Esophagus mucosa (tissue), 1 donor: ENCODE measurements around the gene WHAMM. TPM values are rescaled to one million over a fixed set of nuclear protein-coding genes. Genes with fewer than 3 reads are reported as not detected.
"Not testable (repeated sequence)": the region's sequence is repeated elsewhere in the genome, so short reads cannot be mapped to it uniquely, and the experiment has no call there.

Source experiments
- ATAC-seq: fragments of 200-7000 bp; cut with Tn5 transposase; one replicate; pipeline ENCODE4 v1.9.1; 2020
- total RNA-seq: library from RNA; stranded (reverse); gene quantifications from one replicate; pipeline ENCODE4 v1.2.4, GENCODE V29; 2023
- donor health status: DM: yes; HTN: yes; CAD: no.

The WHAMM gene
- total RNA-seq, 1 donor from 2014 or later, result 4.0 TPM

DNA sequence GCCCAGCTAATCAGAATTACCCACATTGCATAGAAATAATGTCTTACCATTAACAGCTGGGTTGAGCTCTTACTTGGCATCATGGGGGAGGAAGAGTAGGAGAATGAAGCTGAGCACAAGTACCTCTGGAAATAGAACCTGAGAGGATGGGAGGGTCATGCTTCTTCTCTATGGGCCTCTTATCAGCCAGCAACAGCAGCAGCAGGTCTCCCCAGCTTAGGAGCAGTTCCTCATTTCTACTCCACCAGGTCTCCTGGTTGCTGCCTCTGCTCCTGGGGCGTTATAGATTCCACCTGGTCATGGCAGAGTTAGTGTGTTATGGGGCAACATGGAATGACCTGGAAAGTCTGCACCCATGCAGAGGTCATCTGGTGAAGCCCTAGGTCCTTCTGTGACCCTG is 6.9 kb upstream of the WHAMM start:
- no peak for ATAC-seq

DNA sequence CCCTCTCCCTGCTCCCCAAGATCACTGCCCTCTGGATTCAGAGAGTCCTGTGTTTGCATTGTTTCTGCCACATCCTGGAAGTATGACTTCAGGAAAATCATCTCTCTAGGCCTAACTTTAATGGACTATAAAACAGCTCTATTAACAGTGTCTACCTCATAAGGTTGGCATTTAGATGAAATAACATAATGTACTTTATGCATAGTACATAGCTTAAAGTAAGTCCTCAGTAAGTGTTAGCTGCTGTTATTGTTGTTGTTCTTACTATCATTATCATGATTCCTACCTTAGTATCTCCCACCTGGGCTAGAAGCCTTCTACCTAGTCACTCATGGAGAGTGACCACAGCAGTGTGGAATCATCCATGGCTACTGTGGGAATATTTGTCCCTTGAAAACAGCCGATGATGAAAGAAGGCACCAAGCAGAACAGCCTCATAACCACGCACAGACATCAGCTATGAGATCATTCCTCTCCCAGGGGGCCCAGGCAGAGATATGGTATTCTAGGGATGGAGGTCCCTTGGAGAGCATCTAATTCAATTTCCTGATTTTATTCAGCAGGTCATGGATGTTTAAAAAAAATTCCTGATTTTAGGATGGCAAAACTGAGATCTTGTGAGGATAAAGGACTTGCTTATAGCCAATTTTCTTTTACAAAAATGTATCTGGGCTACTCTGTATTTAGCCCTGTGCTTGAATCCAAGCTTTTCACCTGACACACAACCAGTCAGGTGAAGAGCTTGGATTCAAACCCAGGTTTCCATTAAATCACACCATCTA is 5.4 kb upstream of the WHAMM start:
- ATAC-seq, result no peak

DNA sequence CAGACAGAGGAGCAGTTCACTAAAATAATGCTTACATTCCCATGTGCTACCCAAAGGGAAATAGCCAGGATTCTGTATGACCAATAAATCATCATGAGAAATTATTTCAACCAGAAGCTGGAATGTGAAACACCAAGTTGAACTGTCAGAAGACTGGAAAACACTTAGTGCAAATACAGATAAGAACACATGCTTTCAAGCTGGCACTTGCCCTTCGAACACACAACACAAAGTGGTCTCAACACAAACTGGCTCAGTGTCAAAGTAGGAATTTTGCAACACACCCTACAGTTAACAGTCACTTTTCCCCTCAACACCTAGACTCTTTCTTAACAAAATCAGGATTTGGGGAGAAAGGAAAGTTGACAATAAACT is 4.9 kb upstream of the WHAMM start:
- ATAC-seq, result no peak

DNA sequence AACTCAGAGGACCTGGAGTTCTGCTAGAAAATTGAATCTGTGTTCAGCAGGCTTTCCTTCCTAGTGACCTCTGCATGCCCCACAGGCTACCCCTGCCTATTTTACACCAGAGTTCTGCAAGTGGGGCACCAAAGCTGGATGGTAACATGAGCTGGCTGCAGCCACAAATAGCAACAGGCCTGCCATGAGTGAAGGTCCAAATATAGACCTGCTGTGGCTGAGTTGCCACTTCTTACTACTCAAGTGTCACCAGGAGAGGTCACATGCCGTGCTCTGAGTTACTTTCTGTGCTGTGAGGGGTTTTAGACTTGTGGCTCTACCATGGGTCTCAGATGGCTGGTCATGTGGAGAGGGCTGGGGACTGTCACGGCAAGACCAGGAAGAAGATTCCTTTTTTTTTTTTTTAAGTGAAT is 3.4 kb upstream of the WHAMM start, which contains the start of gene FSD2:
FSD2 (minus strand) TSS at position 76 of the 413 bp plus-strand sequence. CDS start 18,679 bp downstream, outside the sequence.
- no peak for ATAC-seq

DNA sequence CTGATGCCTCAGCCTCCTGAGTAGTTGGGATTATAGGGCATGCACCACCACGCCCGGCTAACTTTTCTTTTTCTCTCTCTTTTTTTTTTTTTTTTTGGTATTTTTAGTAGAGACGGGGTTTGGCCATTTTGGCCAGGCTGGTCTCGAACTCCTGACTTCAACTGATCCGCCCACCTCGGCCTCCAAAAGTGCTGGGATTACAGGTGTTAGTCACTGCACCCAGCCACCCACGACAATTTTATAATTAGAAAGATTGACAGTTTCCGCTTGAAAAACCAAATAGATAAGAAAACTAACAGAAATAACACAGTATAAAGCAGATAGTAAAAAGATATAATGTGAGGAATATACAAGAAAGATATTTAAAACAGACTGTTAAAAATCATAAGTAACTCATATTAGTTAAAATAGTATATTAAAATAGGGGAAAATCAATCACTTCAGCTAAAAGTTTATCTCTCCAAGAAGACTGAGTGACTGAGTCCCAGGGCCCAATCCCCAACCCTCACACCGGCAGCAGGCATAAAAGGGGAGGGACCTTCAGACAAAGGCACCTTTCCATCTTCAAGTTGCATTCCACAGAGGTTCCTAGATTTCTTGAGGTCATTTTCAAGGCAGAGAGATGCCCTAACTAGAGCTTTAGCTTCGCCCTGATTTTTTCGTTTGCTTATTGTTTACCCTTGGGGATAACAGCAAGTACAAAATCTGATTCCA is 1.4 kb upstream of the WHAMM start:
- ATAC-seq, result no peak

DNA sequence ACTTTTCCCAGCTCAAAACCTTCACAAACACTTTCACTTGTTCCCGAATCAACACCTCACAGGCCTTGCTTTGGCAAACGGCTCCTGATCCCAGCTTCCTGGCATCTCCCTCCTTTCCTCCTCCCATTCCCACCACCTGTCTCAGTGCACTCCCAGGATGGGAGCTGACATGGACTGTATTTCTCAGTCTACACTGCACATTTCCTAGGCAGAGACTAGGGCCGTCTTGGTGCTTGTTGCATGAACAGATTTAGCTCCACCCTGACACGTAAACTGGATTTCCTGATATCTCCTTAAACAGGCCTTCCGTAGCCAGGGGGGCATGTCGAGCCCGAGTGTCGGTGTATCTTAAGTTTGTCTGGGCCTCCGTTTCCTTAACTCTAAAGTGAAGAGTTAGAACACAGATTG is 790 bp upstream of the WHAMM start:
- ATAC-seq, result peak; percentile 6

DNA sequence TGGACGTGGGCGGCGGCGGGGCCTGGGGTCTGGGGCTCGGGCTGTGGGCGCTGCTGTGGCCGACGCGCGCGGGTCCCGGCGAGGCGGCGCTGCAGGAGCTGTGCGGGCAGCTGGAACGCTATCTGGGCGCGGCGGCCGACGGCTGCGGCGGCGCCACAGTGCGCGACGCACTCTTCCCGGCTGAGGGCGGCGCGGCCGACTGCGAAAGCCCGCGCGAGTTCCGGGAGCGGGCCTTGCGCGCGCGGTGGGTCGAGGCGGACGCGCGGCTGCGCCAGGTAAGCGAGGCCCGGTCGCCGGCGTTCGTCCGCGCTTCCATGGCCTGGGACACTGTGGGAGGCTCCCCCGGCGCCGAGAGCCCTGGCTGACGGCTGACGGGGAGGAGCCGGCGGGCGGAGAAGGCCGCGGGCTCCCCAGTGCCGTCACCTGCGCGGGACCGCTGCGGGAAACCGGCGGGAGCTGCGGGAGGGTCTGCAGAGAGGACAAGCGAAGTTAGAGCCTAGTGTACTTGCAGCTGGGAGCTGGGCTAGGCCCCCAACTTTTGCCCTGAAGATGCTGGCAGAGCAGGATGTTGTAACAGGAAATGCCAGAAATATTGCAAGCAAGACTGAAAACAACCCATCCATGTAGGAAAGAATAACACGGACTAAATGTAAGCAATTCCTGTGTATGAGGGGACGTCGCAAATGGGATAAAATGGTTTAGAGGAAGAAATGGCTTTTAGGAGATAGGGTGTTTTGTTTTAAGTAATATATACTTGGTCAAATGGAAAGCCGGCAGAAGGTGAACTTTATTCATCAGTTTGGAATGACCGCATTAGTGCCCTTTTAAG is 847 bp downstream of the WHAMM start:
- ATAC-seq, result peak; percentile 57

DNA sequence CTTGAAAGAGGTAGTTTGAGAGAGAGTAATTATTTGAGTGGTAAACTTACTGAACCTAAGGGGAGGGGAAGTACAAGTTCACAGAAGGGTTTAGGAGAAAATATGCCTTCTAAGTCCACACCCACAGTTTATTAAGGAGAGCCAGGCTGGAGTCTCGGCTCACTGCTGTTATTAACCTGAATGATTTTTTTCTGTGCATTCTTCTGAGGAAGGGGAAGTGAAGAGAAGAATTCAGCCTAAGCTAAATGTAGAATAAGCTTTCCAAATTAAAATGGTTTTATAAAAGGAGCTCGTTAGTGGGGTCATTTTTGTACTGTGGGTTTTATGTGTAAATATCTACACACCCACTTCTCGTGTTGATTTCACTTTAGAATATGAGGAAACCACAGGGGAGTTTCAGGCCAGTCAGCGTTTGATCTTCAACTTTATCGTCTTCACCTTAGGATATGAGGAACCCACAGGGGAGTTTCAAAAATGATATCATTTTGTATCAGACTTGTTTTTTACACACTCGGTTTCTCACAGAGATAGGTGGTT is 1.5 kb downstream of the WHAMM start:
- ATAC-seq, result no peak

DNA sequence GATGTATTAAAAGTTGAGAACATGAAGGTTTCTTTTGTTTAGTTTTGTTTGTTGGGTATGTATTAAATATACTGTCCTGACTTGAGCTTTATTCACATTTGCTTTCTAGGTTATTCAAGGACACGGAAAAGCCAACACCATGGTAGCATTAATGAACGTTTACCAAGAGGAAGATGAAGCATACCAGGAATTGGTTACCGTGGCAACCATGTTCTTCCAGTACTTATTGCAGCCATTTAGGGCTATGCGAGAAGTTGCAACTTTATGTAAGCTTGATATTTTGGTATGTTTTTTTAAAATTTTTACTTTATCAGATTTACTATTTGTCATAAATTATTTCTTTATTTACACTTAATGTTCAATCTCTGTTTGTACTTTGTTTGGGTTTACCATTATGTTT is 3.6 kb downstream of the WHAMM start:
- ATAC-seq, result no peak

DNA sequence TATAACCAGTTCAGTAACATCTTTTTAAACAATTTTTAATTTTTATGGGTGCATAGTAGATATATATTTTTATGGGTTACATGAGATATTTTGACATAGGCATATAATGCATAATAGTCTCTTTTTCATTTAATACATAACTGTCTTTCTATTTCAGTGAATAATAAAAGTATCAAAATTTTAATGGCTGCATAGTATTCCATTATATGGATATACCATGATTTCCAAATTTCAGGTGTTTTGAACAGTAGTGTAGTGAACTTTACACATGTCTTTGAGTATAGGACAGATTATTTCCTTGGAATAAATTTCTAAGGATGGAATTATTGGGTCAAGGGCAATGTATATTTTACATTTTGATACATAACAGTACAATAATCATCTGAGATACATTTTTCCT is 10.7 kb downstream of the WHAMM start:
- ATAC-seq, result no peak

DNA sequence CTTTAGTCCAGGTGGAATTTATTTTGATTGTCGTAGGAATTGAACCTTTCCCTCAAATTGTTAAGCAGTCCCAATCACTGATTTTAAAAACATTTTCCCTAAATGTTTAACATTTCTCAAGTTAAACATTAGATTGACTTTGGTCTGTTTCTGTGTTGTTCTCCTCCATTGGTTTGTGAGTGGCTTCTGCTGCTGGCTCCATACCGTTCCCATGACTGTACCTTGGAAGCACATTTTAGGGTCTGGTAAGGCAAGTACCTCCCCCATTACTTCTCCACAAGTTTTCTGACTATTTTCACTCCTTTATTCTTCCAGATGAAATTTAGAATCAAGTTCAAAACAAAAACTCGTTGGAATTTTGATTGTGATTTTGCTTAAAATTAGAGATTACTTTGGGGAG is 12.0 kb downstream of the WHAMM start:
- not testable (repeated sequence) for ATAC-seq

DNA sequence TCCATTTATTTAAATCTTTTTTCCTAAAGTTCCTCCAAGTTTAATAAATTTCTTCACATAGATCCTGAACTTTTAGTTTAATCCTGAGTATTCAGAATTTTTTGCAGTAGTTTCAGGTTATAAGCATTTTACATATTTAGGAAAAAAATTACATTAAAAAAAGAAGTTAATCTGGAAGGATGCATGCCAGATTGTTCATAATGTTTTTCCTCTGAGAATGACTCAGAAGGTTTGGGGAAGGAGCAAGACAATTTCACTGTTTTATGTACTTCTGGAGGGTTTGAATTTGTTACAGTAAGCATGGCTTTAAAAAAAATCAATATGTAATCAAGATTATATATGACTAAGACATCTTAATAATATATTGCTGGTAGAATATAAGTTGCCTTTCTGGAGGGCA is 12.4 kb downstream of the WHAMM start:
- ATAC-seq, result not testable (repeated sequence)

DNA sequence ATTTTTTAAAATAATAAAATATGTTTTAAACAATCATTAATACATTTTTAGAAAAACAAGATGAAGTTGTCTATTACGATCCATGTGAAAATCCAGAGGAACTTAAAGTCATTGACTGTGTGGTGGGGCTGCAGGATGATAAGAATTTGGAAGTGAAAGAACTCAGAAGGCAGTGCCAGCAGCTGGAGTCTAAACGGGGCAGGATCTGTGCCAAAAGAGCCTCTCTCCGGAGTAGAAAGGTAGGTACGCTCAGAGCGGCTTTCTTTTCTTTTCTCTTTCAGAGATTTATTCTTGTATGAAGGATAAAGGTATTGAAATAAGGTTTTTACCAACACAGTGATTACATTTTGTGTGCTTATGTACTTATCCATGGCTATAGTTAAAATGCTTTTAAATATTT is 13.6 kb downstream of the WHAMM start:
- ATAC-seq, result no peak

DNA sequence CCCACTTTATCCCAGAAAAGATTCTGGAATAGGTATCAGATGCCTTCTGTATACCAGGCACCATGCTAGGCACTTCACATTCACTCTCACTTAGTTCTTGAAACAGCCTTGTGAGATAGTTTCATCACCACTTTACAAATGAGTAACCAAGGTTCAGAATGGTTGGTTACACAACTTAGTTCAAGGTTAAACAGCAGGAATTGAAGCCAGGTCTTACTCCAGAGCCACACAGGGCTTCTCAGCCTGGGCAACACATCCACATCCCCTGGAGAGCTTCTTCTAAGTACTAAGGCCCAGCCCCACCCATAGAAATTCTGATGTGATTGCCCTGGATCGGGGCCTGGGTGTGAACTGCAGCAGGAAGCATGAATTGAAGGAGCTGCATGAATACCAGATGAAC is 18.6 kb downstream of the WHAMM start:
- ATAC-seq, result no peak

DNA sequence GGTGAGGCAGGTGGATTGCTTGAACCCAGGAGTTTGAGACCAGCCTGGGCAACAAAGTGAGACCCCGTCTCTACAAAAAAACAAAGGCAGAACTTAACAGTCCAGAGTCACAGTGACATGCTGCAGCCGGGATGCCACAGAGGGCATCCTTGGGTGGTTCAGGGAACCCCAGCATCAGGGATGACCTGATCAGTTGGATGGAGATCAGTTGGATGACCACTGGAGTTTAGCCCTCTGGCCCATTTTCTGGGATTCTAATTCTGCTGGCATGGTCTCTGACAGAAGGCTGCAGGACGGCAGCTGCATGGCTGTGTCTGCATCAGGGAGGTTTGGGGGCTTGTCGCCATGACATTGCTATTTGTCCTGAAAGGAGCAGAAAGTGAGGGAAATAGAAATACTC is 19.8 kb downstream of the WHAMM start:
- no peak for ATAC-seq

DNA sequence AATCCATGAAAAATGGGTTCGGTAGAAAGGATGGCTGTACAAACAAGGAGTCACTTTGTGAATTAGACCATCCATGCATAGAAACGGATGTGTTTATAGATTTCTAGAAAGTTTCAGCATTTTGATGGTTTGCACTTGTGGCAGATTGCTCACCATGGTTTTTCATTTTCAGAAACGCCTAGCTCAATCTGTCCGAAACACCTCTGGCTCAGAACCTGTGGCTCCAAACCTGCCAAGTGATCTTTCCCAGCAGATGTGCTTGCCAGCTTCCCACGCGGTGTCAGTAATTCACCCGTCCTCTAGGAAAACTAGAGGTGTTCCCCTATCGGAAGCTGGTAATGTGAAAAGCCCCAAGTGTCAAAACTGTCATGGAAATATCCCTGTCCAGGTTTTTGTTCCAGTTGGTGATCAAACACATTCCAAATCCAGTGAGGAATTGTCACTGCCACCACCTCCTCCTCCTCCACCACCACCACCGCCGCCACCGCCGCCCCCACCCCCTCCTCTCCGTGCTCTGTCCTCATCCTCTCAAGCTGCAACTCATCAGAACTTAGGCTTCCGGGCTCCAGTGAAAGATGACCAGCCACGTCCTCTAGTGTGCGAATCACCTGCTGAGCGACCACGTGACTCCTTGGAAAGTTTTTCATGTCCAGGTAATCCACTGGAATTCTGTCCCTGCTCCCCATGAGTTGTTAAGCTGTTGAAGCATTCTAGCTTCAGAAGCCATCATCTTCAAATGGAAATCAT is 21.2 kb downstream of the WHAMM start:
- ATAC-seq, result no peak

DNA sequence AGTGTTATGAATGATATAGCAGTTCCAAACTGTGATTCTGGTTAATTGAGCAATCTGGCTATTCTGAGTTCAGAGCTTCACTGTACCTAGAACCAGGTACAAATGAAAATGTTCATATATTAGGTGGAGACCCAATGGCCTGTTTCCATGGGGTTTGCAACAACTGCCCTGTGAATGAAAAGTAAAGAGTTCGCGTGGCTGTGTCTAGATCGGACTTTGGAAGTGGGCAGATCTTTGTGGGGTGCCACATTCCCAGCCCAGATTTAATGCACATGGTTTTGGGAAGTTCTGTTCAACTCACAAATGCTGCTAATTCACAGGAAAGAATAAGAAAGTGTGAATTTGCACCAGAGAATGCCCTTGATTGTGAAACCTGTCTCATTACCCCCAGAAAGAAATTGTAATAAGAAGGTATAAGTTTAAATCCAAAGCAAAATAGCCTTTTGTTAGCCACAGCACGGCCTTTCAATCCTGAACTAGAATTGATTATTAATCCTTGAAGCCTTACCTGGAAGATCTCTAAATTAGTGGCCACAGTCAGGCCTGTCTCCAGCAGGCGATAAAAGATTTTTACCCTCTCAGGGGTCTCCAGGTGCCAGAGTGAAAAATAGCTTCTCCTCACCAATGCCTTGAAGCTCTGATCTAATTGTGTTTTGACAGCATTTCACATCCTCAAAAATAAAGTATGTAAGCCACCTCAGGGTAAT is 22.6 kb downstream of the WHAMM start:
- no peak for ATAC-seq

DNA sequence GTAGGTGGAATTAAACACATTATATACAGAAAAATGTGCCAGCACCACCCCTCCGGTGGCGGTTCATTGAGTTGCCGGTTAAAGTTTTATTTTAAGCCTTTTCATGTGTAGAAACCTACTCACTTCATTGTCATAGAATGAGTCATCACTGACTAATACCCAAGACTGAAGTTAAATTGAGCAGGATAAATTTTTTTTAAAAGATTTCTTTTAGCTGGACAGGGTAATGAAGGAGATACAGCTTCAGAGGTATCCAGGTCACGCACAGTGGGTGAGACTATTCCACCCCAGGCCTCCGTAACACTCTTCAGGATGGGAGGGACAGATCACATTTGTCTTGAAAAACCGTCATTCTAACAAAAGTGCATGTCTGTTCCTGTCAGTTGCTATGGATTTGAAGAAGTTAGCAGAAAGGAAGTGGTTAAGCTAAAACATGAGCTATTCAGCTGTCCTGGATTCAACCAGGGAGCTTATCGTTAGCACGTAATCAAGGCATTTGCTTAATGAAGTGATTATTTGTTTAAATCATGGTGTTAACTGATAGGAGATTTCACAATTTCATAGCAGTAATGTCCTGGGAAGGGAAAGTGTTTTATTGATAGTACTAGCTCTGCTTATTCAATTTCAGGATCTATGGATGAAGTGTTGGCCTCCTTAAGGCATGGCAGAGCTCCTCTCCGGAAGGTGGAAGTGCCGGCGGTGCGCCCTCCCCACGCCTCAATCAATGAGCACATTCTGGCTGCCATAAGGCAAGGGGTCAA is 23.4 kb downstream of the WHAMM start:
- ATAC-seq, result peak; percentile 79

DNA sequence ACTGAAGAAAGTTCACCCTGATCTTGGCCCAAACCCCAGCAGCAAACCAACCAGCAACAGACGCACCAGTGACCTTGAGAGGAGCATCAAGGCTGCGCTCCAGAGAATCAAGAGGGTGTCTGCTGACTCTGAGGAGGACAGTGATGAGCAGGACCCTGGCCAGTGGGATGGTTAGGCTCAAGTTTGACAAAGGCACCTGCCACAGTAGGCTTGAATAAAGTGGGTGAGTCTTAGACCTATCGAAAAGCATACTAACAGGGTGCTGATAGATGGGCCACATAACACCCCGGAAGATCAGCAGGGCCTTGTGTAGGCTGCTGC is 23.9 kb downstream of the WHAMM start:
- peak; percentile 6 for ATAC-seq

DNA sequence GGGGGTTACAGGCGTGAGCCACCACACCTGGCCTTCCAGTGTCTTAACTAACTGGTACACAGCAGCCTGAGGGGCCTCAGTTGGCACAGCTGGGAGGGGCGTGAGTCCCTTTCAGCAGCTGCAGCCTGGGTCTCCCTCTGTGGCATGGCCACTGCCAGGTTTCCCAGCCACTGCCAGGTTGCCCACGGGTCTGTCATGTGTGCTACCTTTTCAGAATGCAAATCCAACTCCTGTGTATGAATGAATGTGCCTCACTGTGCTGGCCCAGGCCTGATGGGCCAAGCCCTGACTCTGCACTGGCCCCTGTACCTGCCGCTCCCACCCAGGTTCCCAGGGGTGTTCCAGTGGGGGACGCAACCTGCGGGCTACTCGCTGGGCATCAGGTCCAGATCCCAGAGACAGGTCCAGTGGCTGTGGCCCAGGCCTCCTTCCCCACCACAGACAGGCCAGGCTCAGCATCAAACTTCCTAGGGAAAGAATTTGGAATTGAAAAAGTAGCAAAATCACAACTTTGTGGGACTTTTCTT is 26.0 kb downstream of the WHAMM start:
- ATAC-seq, result no peak
